CD4-positive, alpha-beta memory T cell (primary cell): ENCODE results near the gene EPHA2. TPM values are rescaled to one million over a fixed set of nuclear protein-coding genes. Genes with fewer than 3 reads are reported as not detected.
A peak's percentile ranks its signal among the peaks of the same experiment; 100 is the strongest.

ENCODE experiments used
- CTCF ChIA-PET: fragments of 350-600 bp; sonication (Branson Sonifier 250); formaldehyde crosslinking; loops from one replicate; lab custom pipeline; 2021; ENCODE audit warnings: inconsistent platforms; ENCODE audit not compliant: partially characterized antibody; lab: Charles Lee
- POLR2A ChIA-PET: fragments of 350-600 bp; sonication (Branson Sonifier 250); formaldehyde crosslinking; loops from one replicate; lab custom pipeline; 2021; ENCODE audit not compliant: partially characterized antibody; lab: Charles Lee
- DNase-seq, 5 donors: peaks; one replicate each; pipeline versions ENCODE4 v3.0.0 to v3.0.0-alpha.2; 2020 to 2022; ENCODE audit warnings: mixed read lengths in 1 of 5
- H3K27ac ChIP-seq: one replicate; pipeline ENCODE4 v1.7.0; 2013; ENCODE audit warnings: low read depth, low read length
- H3K27me3 ChIP-seq: 2 replicates; pipeline ENCODE4 v1.7.0; 2013; ENCODE audit warnings: mild to moderate bottlenecking, low read length, moderate library complexity; ENCODE audit not compliant: insufficient read depth
- H3K36me3 ChIP-seq: 2 replicates; pipeline ENCODE4 v1.7.0; 2013; ENCODE audit warnings: mild to moderate bottlenecking, low read length, moderate library complexity; ENCODE audit not compliant: insufficient read depth
- H3K4me1 ChIP-seq: 2 replicates; pipeline ENCODE4 v1.7.0; 2013; ENCODE audit warnings: mild to moderate bottlenecking, low read length, moderate library complexity; ENCODE audit not compliant: insufficient read depth
- H3K4me3 ChIP-seq, 2 donors: one replicate each; pipeline ENCODE4 v1.7.0; 2013; ENCODE audit warnings: low read length in 2 of 2, mild to moderate bottlenecking in 1 of 2
- H3K9me3 ChIP-seq, 2 donors: one replicate each; pipeline ENCODE4 v1.7.0; 2013; ENCODE audit warnings: low read length in 2 of 2, control low read depth in 1 of 2; ENCODE audit not compliant: control insufficient read depth in 1 of 2
- H3K27ac Mint-ChIP-seq, 7 donors: one replicate each; pipeline ENCODE4 v1.8.0; 2020 to 2021; ENCODE audit warnings: mixed read lengths in 7 of 7, mild to moderate bottlenecking in 6 of 7, inconsistent platforms in 3 of 7, moderate library complexity in 3 of 7
- H3K27me3 Mint-ChIP-seq, 2 donors: one replicate each; pipeline ENCODE4 v1.8.0; 2020 to 2021; ENCODE audit warnings: mixed read lengths in 2 of 2
- H3K36me3 Mint-ChIP-seq, 2 donors: one replicate each; pipeline ENCODE4 v1.8.0; 2020 to 2021; ENCODE audit warnings: mixed read lengths in 2 of 2, inconsistent platforms in 1 of 2, mild to moderate bottlenecking in 1 of 2
- H3K4me1 Mint-ChIP-seq, 4 donors: one replicate each; pipeline ENCODE4 v1.8.0; 2020 to 2021; ENCODE audit warnings: mixed read lengths in 4 of 4, mild to moderate bottlenecking in 1 of 4
- H3K4me3 Mint-ChIP-seq, 8 donors: one replicate each; pipeline ENCODE4 v1.8.0; 2020 to 2021; ENCODE audit warnings: mixed read lengths in 8 of 8, mild to moderate bottlenecking in 7 of 8, moderate library complexity in 6 of 8, inconsistent platforms in 3 of 8
- H3K9me3 Mint-ChIP-seq, 8 donors: one replicate each; pipeline ENCODE4 v1.8.0; 2020 to 2021; ENCODE audit warnings: mixed read lengths in 8 of 8, mild to moderate bottlenecking in 5 of 8, inconsistent platforms in 3 of 8, moderate library complexity in 1 of 8
- intact Hi-C: fragments of 100-400 bp; cut with micrococcal nuclease; formaldehyde crosslinking; loops from one replicate; pipeline ENCODE4 v1.15.1; 2023
- polyA plus RNA-seq, 2 donors: library from polyadenylated mRNA; unstranded; fragments of 300-500 nt; fragmentation: Illumina TruSeq; gene quantifications; one replicate each; pipeline ENCODE4 v1.2.3, GENCODE V29; 2021
- total RNA-seq, 2 experiments: library from RNA; stranded (reverse); gene quantifications; one replicate each; pipeline ENCODE4 v1.2.3, GENCODE V29; 2021

EPHA2 gene
- total and polyA plus RNA-seq, 4 experiments from 2014 or later, result not detected

DNA sequence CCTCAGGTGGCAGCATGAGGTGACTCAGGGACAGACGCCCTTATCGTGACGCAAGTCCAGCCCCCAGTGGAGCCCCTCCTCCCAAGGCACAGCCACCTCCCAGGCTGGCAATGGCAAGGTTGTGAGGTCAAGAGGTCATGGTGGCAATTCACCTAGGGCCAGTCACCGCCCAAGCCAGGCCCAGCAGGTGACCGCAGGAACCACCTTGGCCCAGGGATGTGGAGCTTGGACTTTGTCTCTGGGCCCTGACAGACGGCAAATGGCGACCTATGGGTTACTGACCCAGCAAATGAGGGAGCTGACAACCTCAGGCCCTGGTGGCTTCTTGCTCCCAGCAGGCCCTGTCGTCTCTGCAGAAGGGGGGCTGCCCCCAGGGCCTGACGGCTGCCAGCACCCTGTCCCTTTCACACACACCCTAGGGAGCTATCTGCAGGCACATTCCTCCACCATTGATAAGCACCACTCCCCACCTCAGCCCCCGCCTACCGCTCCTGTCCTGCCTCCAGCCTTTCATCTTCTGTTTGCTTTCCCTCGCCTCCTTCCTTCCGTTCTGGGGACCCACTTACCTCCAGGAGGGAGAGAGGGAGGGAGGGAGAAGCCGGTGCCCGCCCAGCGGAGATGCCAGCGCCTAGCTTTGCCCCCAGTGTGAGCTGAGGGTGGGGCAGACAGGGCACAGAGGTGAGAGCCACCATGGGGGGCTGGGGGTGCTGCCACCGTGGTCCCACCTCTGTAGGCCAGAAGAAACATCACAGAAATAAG, 12.1 kb downstream of the EPHA2 start:
- no peaks in the 10 kb centered on the region for H3K36me3 Mint-ChIP-seq
- Histone ChIP-seq H3K9me3 (no peaks in the 10 kb centered on the region), H3K4me3 (no peak overlapping the region), H3K27me3 (no peaks in the 10 kb centered on the region), H3K27ac (no peak overlapping the region), H3K36me3 (no peaks in the 10 kb centered on the region), H3K4me1 (no peaks in the 10 kb centered on the region)
- ChIA-PET POLR2A (no interaction called here), CTCF (interaction anchor here (1.7 kb wide), 1 partner anchor 10 kb away, joined by 4 read pairs; no protein-coding TSS in a partner anchor)
- intact Hi-C loops, result no loop called here
- H3K27me3 Mint-ChIP-seq, result no peaks in the 10 kb centered on the region
- peaks cover 0 to 10% (median 4%) of the 10 kb centered on the region in 4 donors for H3K4me1 Mint-ChIP-seq
- no peak overlapping the region for H3K4me3 Mint-ChIP-seq
- DNase-seq, result peak in 1 of 5 donors; percentile 33
- H3K27ac Mint-ChIP-seq, result no peak overlapping the region
- no peaks in the 10 kb centered on the region for H3K9me3 Mint-ChIP-seq

DNA sequence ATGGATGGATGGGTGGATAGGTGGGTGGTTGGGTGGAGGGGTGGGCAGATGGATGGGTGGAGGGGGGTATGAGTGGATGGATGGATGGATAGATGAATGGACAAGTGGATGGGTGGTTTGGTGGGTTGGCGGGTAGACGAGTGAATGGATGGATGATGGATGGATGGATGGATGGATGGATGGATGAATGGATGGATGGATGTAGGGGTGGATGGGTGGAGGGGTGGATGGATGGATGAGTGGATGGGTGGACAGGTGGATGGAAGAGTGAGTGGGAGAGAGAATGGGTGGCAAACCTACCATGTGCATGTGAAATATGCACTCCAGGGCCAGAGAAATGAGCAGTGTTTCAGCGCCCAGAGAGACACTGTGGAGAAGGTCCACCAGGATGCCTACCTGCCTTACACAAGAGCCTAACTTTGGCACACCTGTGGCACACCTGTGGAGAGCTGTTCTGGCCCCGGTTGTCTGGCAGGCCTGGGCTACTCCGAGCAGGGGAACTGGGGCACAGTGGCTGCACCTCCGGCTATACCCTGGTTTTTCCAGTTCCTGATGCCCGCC, 12.8 kb downstream of the EPHA2 start:
- Mint-ChIP-seq H3K9me3 (no peaks in the 10 kb centered on the region), H3K4me3 (no peak overlapping the region), H3K27me3 (no peaks in the 10 kb centered on the region), H3K4me1 (peaks cover 0 to 10% (median 4%) of the 10 kb centered on the region in 4 donors), H3K36me3 (no peaks in the 10 kb centered on the region), H3K27ac (no peak overlapping the region)
- no peaks in the 10 kb centered on the region for H3K27me3 ChIP-seq
- POLR2A ChIA-PET, result no interaction called here
- no peaks in the 10 kb centered on the region for H3K4me1 ChIP-seq
- CTCF ChIA-PET, result interaction anchor here (1.7 kb wide), 1 partner anchor 11 kb away, joined by 4 read pairs; no protein-coding TSS in a partner anchor
- H3K27ac ChIP-seq, result no peak overlapping the region
- no peak overlapping the region for H3K4me3 ChIP-seq
- DNase-seq, result no peak
- no peaks in the 10 kb centered on the region for H3K36me3 ChIP-seq
- intact Hi-C loops, result no loop called here
- no peaks in the 10 kb centered on the region for H3K9me3 ChIP-seq

DNA sequence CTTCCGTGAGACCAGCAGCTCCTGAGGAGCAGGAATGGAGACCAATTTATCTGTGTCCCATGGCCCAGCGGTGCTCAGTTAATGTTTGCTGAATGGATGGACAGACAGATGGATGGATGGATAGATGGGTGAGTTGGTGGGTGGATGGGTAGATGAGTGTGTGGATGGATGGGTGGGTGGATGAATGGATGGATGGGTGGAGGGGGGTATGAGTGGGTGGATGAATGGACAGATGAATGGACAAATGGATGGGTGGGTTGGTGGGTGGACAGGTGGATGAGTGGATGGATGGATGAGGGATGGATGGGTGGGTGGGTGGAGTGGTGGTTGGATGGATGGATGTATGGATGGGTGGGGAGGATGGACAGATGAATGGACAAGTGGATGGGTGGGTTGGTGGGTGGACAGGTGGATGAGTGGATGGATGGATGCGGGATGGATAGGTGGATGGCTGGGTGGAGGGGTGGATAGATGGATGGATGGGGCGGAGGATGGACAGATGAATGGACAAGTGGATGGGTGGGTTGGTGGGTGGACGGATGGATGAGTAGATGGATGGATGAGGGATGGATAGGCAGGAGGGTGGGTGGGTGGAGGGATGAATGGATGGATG, 13.4 kb downstream of the EPHA2 start:
- Histone ChIP-seq H3K4me3 (no peak overlapping the region), H3K4me1 (no peaks in the 10 kb centered on the region), H3K9me3 (no peaks in the 10 kb centered on the region), H3K27ac (no peak overlapping the region), H3K27me3 (no peaks in the 10 kb centered on the region), H3K36me3 (no peaks in the 10 kb centered on the region)
- DNase-seq, result no peak
- ChIA-PET CTCF (no interaction called here), POLR2A (no interaction called here)
- no peaks in the 10 kb centered on the region for H3K36me3 Mint-ChIP-seq
- no peak overlapping the region for H3K27ac Mint-ChIP-seq
- intact Hi-C loops, result no loop called here
- no peaks in the 10 kb centered on the region for H3K27me3 Mint-ChIP-seq
- no peaks in the 10 kb centered on the region for H3K9me3 Mint-ChIP-seq
- H3K4me1 Mint-ChIP-seq, result peaks cover 0 to 10% (median 4%) of the 10 kb centered on the region in 4 donors
- no peak overlapping the region for H3K4me3 Mint-ChIP-seq

DNA sequence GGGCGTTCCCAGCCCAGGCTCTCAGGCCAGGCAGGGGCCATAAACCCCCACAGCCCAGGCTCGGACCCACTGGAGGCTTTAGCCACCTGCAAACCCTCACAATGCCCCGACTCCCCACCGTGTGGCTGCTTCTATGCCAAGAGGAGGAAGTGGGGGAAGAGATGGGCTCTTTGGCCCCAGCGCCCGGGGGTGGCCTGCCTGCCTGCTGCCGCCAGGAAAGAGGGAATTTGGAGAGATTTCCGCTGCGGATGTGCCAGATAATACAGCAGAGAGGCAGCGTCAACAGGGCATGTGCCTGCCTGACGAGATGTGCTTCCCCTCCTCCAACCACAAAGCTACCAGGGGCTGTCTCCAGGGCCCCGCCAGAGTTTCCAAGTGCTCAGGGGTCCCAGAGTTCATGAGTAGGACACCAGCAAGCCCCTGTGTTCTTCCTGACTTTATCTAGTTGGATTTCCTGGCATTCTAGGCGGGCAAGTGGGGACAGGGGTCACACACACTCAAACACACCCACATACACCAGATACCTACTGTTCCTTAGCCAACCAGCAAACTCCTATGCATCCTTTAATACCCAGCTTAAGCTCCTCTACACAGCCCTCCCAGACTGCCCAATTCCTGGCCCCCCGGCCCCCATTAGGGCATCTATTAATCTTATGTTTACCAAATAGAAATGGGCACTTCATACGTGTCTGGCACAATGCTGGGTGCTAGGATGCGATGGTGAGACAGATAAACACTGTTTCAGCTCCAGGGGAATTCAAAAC, 14.1 kb downstream of the EPHA2 start:
- ChIA-PET POLR2A (no interaction called here), CTCF (no interaction called here)
- intact Hi-C loops, result no loop called here
- Mint-ChIP-seq H3K36me3 (no peaks in the 10 kb centered on the region), H3K9me3 (no peaks in the 10 kb centered on the region), H3K27ac (peak overlapping the region in 1 of 7 donors; percentile 63), H3K4me3 (no peak overlapping the region), H3K4me1 (peaks cover 0 to 10% (median 4%) of the 10 kb centered on the region in 4 donors), H3K27me3 (no peaks in the 10 kb centered on the region)
- Histone ChIP-seq H3K27ac (no peak overlapping the region), H3K27me3 (no peaks in the 10 kb centered on the region), H3K4me3 (no peak overlapping the region), H3K36me3 (no peaks in the 10 kb centered on the region), H3K9me3 (no peaks in the 10 kb centered on the region), H3K4me1 (no peaks in the 10 kb centered on the region)
- no peak for DNase-seq

DNA sequence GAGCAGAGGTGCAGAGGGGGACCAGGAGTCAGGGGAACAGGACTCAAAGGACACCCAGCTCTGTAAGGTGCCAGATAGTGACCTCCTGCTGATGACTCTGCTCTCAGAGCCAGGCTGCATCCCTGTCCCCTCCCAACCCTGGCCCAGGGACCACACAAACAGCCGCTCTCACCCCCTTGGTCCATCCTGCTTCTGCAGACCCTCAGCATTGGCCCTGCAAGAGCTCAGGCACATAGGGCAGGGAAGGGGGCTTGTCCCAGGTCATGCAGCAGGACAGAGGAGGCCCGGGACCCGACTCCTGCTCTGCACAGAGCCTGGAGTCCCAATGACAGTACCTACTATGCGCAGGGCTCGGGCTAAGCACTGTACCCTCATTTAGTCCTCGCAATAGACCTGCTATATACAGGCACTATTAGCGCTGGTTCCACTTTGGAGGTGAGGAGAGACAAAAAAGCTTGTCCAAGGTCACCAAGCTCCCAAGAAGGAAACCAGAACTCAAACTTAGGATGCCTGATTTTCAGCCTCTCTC, 15.7 kb downstream of the EPHA2 start:
- Histone ChIP-seq H3K9me3 (no peaks in the 10 kb centered on the region), H3K4me3 (no peak overlapping the region), H3K36me3 (no peaks in the 10 kb centered on the region), H3K27me3 (no peaks in the 10 kb centered on the region), H3K27ac (no peak overlapping the region), H3K4me1 (no peaks in the 10 kb centered on the region)
- Mint-ChIP-seq H3K36me3 (no peaks in the 10 kb centered on the region), H3K9me3 (no peaks in the 10 kb centered on the region), H3K4me1 (peaks cover 0 to 10% (median 4%) of the 10 kb centered on the region in 4 donors), H3K27me3 (no peaks in the 10 kb centered on the region), H3K27ac (no peak overlapping the region), H3K4me3 (no peak overlapping the region)
- ChIA-PET POLR2A (no interaction called here), CTCF (no interaction called here)
- intact Hi-C loops, result no loop called here
- no peak for DNase-seq

DNA sequence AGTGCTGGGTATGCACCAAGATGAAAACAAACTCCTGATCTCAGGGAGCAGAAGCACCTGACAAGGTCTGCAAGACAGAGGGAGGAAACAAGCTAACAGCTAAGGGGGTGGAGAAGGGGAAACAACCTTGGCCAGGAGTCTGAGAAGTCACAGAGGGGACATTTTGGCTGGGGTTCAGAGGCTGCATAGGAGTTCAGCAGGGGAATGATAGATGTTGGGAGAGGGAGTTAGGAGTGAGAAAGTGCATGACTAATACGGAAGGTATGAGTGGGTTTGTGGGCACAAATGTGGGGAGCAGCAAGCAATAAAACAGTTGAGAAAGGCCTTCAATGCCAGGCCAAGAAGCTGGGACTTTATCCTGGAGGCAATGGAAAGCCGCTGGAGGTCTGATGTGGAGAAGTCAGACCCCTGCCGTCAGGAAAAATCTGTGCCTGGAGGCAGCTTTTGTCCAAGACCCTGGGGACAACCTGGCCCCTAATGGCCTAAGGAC, 16.4 kb downstream of the EPHA2 start:
- no peaks in the 10 kb centered on the region for H3K9me3 ChIP-seq
- H3K4me3 ChIP-seq, result no peak overlapping the region
- no peaks in the 10 kb centered on the region for H3K27me3 Mint-ChIP-seq
- peak overlapping the region in 1 of 7 donors; percentile 5 for H3K27ac Mint-ChIP-seq
- H3K9me3 Mint-ChIP-seq, result no peaks in the 10 kb centered on the region
- H3K36me3 Mint-ChIP-seq, result no peaks in the 10 kb centered on the region
- CTCF ChIA-PET, result no interaction called here
- POLR2A ChIA-PET, result no interaction called here
- H3K27ac ChIP-seq, result no peak overlapping the region
- H3K36me3 ChIP-seq, result no peaks in the 10 kb centered on the region
- no peaks in the 10 kb centered on the region for H3K27me3 ChIP-seq
- no peak for DNase-seq
- H3K4me1 ChIP-seq, result no peaks in the 10 kb centered on the region
- H3K4me1 Mint-ChIP-seq, result peaks cover 0 to 10% (median 4%) of the 10 kb centered on the region in 4 donors
- H3K4me3 Mint-ChIP-seq, result no peak overlapping the region
- intact Hi-C loops, result no loop called here
